HG02852 (cell line): ENCODE data around the gene GGT5.

Experiments used
- ATAC-seq: cut with Tn5 transposase; IDR thresholded peaks from one replicate; pipeline ENCODE4 v1.9.1; 2021; ENCODE audit warnings: mild to moderate bottlenecking, moderate library complexity; ENCODE audit not compliant: unreplicated experiment

Gene GGT5

GRCh38 chr22:24170188-24170587 is 74.7 kb downstream of the GGT5 start:
- no peak for ATAC-seq
